Colonic mucosa (tissue), 4 donors: ENCODE data around the gene GABBR2. TPM values are rescaled to one million over a fixed set of nuclear protein-coding genes. Genes with fewer than 3 reads are reported as not detected.

Source experiments
- DNase-seq: peaks from one replicate; pipeline ENCODE4 v3.0.0-alpha.2; 2020
- H3K27ac ChIP-seq: fragments of 200-600 bp; one replicate; pipeline ENCODE4 v1.8.0; 2021
- H3K27me3 ChIP-seq: fragments of 200-600 bp; one replicate; pipeline ENCODE4 v1.8.0; 2021
- H3K36me3 ChIP-seq: fragments of 200-600 bp; one replicate; pipeline ENCODE4 v1.8.0; 2021
- H3K4me1 ChIP-seq: fragments of 200-600 bp; one replicate; pipeline ENCODE4 v1.8.0; 2021; ENCODE audit warnings: mild to moderate bottlenecking
- H3K4me3 ChIP-seq: fragments of 200-600 bp; one replicate; pipeline ENCODE4 v1.8.0; 2021
- H3K9ac ChIP-seq, 2 donors: one replicate each; pipeline ENCODE4 v1.7.0; 2013; ENCODE audit warnings: control low read depth in 2 of 2, low read depth in 2 of 2, low read length in 2 of 2
- H3K9me3 ChIP-seq: fragments of 200-600 bp; one replicate; pipeline ENCODE4 v1.8.0; 2021
- intact Hi-C: fragments of 100-400 bp; cut with DNase I; formaldehyde crosslinking; loops from one replicate; pipeline ENCODE4 v1.14.1; 2022
- total RNA-seq, 2 donors: library from RNA; stranded (reverse); fragmentation: NEBNext Ultra II Directional in 1 of 2; extraction: Animal tissue kit (Norgen Biotek cat#: 25700) in 1 of 2; gene quantifications; one replicate each; pipeline ENCODE4 v1.2.1, GENCODE V29; 2021
- TF ChIP-seq, protein P1 (sequence below): fragments of 200-600 bp; IDR thresholded peaks from one replicate; pipeline ENCODE4 v1.8.0; 2022; ENCODE audit warnings: antibody characterized with exemption, mild to moderate bottlenecking
- donor health status: healthy.
- donor health status: DM: no; HTN: no; CAD: no.
- donor health status: DM: no; HTN: no; CAD: no.

The GABBR2 gene
- total RNA-seq, 2 donors from 2014 or later, result 0.05 TPM; not detected in 1

GRCh38 chr9:98314381-98315066 lies 394.2 kb downstream of the GABBR2 start:
- H3K9ac ChIP-seq, result no peak overlapping the region
- no peaks in the 10 kb centered on the region for H3K36me3 ChIP-seq
- H3K4me1 ChIP-seq, result no peaks in the 10 kb centered on the region
- no peaks in the 10 kb centered on the region for H3K27me3 ChIP-seq
- no peaks in the 10 kb centered on the region for H3K9me3 ChIP-seq
- DNase-seq, result no peak
- no peak overlapping the region for H3K4me3 ChIP-seq
- no peak overlapping the region for H3K27ac ChIP-seq
- intact Hi-C loops, result loop anchor here (5.0 kb wide), 2 partner anchors 463 to 478 kb away; no protein-coding TSS in a partner anchor
- TF ChIP-seq, protein P1, sequence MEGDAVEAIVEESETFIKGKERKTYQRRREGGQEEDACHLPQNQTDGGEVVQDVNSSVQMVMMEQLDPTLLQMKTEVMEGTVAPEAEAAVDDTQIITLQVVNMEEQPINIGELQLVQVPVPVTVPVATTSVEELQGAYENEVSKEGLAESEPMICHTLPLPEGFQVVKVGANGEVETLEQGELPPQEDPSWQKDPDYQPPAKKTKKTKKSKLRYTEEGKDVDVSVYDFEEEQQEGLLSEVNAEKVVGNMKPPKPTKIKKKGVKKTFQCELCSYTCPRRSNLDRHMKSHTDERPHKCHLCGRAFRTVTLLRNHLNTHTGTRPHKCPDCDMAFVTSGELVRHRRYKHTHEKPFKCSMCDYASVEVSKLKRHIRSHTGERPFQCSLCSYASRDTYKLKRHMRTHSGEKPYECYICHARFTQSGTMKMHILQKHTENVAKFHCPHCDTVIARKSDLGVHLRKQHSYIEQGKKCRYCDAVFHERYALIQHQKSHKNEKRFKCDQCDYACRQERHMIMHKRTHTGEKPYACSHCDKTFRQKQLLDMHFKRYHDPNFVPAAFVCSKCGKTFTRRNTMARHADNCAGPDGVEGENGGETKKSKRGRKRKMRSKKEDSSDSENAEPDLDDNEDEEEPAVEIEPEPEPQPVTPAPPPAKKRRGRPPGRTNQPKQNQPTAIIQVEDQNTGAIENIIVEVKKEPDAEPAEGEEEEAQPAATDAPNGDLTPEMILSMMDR, result no peak

DNA sequence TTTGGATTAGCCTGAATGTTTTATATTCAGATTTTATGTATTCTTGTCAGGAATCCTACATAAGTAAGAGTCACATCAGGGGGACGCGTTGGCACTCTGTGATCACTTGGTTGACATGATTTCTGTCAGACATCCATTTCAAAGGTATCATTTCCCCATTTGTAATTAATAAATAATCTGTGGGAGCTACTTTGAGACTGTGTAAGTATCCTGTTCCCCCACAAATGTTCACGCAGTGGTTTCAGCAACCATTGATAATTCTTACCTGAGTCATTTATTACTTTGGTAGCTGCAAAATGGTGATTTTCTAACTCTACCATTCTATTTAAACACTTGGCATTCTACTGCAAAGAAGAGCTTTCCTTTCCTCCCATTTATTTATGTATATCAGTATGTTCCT lies 396.4 kb downstream of the GABBR2 start:
- TF ChIP-seq, protein P1, result no peak
- H3K4me3 ChIP-seq, result no peak overlapping the region
- H3K27ac ChIP-seq, result no peak overlapping the region
- no peaks in the 10 kb centered on the region for H3K4me1 ChIP-seq
- no peaks in the 10 kb centered on the region for H3K9me3 ChIP-seq
- H3K36me3 ChIP-seq, result no peaks in the 10 kb centered on the region
- H3K27me3 ChIP-seq, result no peaks in the 10 kb centered on the region
- DNase-seq, result no peak
- intact Hi-C loops, result no loop called here
- H3K9ac ChIP-seq, result no peak overlapping the region

GRCh38 chr9:98311541-98311940 lies 397.2 kb downstream of the GABBR2 start:
- TF ChIP-seq, protein P1, result no peak
- Histone ChIP-seq H3K9ac (no peak overlapping the region), H3K27ac (no peak overlapping the region), H3K4me3 (no peak overlapping the region), H3K27me3 (no peaks in the 10 kb centered on the region), H3K4me1 (no peaks in the 10 kb centered on the region), H3K9me3 (no peaks in the 10 kb centered on the region), H3K36me3 (no peaks in the 10 kb centered on the region)
- intact Hi-C loops, result no loop called here
- no peak for DNase-seq

GRCh38 chr9:98310752-98311392 lies 397.9 kb downstream of the GABBR2 start:
- no peak overlapping the region for H3K4me3 ChIP-seq
- DNase-seq, result no peak
- no peak overlapping the region for H3K9ac ChIP-seq
- no peaks in the 10 kb centered on the region for H3K4me1 ChIP-seq
- no peaks in the 10 kb centered on the region for H3K27me3 ChIP-seq
- intact Hi-C loops, result no loop called here
- no peaks in the 10 kb centered on the region for H3K36me3 ChIP-seq
- H3K27ac ChIP-seq, result no peak overlapping the region
- TF ChIP-seq, protein P1, result no peak
- H3K9me3 ChIP-seq, result no peaks in the 10 kb centered on the region

GRCh38 chr9:98306384-98307145 lies 402.2 kb downstream of the GABBR2 start:
- intact Hi-C loops, result no loop called here
- Histone ChIP-seq H3K27ac (no peak overlapping the region), H3K9ac (no peak overlapping the region), H3K27me3 (no peaks in the 10 kb centered on the region), H3K36me3 (no peaks in the 10 kb centered on the region), H3K4me3 (no peak overlapping the region), H3K9me3 (no peaks in the 10 kb centered on the region), H3K4me1 (no peaks in the 10 kb centered on the region)
- TF ChIP-seq, protein P1, result no peak
- DNase-seq, result no peak
